ENCODE results near the gene FANCM. TPM values are rescaled to one million over a fixed set of nuclear protein-coding genes. Genes with fewer than 3 reads are reported as not detected.

The FANCM gene
- total RNA-seq, 4 donors from 2014 or later: 2.6 to 7.1 (median 3.2) TPM

- intact Hi-C loops (cut with DNase I): no loop called here
- Histone ChIP-seq H3K9me3 (no peaks in the 10 kb centered on the region), H3K27ac (replicated peaks in 1 of 4) (no peak overlapping the region), H3K4me3 (no peak overlapping the region), H3K36me3 (peaks cover 37 to 92% (median 76%) of the 10 kb centered on the region in 4 donors), H3K4me1 (no peaks in the 10 kb centered on the region), H3K27me3 (no peaks in the 10 kb centered on the region)
- no peak for DNase-seq (ENCODE audit: extremely low spot score)
- TF ChIP-seq EP300 (IDR thresholded peaks at IDR 0.05) (no peak), POLR2A (IDR thresholded peaks at IDR 0.05; ENCODE audit: low read depth) (no peak), POLR2AphosphoS5 (IDR thresholded peaks at IDR 0.05) (no peak), CTCF (IDR thresholded peaks at IDR 0.05) (no peak)
- WGBS: 84% methylated on average over 6 of the region's 6 CpGs
Measured at GRCh38 chr14:45112896-45113781, 22.6 kb upstream of the FANCM start.

- TF ChIP-seq POLR2AphosphoS5 (IDR thresholded peaks at IDR 0.05): no peak
- no peak for TF ChIP-seq EP300 (IDR thresholded peaks at IDR 0.05)
- TF ChIP-seq CTCF (IDR thresholded peaks at IDR 0.05): no peak
- TF ChIP-seq POLR2A (IDR thresholded peaks at IDR 0.05; ENCODE audit: low read depth): no peak
- no peaks in the 10 kb centered on the region for H3K4me1 ChIP-seq
- no peaks in the 10 kb centered on the region for H3K9me3 ChIP-seq
- no peak for DNase-seq (ENCODE audit: extremely low spot score)
- H3K36me3 ChIP-seq: peaks cover 45 to 92% (median 80%) of the 10 kb centered on the region in 4 donors
- no peaks in the 10 kb centered on the region for H3K27me3 ChIP-seq
- H3K27ac ChIP-seq (replicated peaks in 1 of 4): no peak overlapping the region
- 78% methylated on average over 3 of the region's 3 CpGs for WGBS
- no peak overlapping the region for H3K4me3 ChIP-seq
- intact Hi-C loops (cut with DNase I): no loop called here
Measured at GRCh38 chr14:45114327-45114726, 21.4 kb upstream of the FANCM start.

- no peaks in the 10 kb centered on the region for H3K27me3 ChIP-seq
- no peaks in the 10 kb centered on the region for H3K9me3 ChIP-seq
- WGBS: 79% methylated on average over 6 of the region's 6 CpGs
- H3K27ac ChIP-seq (replicated peaks in 1 of 4): no peak overlapping the region
- H3K4me3 ChIP-seq: no peak overlapping the region
- intact Hi-C loops (cut with DNase I): no loop called here
- peaks cover 66 to 100% (median 84%) of the 10 kb centered on the region in 4 donors for H3K36me3 ChIP-seq
- no peak for DNase-seq (ENCODE audit: extremely low spot score)
- H3K4me1 ChIP-seq: no peaks in the 10 kb centered on the region
- no peak for TF ChIP-seq CTCF (IDR thresholded peaks at IDR 0.05)
- no peak for TF ChIP-seq POLR2AphosphoS5 (IDR thresholded peaks at IDR 0.05)
- no peak for TF ChIP-seq EP300 (IDR thresholded peaks at IDR 0.05)
- no peak for TF ChIP-seq POLR2A (IDR thresholded peaks at IDR 0.05; ENCODE audit: low read depth)
Measured at GRCh38 chr14:45118594-45118993, 17.1 kb upstream of the FANCM start.

GRCh38 chr14:45120096-45120495 lies 15.6 kb upstream of the FANCM start:
- no peaks in the 10 kb centered on the region for H3K4me1 ChIP-seq
- no peak overlapping the region for H3K27ac ChIP-seq (replicated peaks in 1 of 4)
- DNase-seq (ENCODE audit: extremely low spot score): no peak
- WGBS: 89% methylated on average over 1 of the region's 1 CpG
- no peaks in the 10 kb centered on the region for H3K9me3 ChIP-seq
- no peaks in the 10 kb centered on the region for H3K27me3 ChIP-seq
- no peak overlapping the region for H3K4me3 ChIP-seq
- TF ChIP-seq POLR2A (IDR thresholded peaks at IDR 0.05; ENCODE audit: low read depth) (no peak), CTCF (IDR thresholded peaks at IDR 0.05) (no peak), EP300 (IDR thresholded peaks at IDR 0.05) (no peak), POLR2AphosphoS5 (IDR thresholded peaks at IDR 0.05) (no peak)
- peaks cover 60 to 100% (median 88%) of the 10 kb centered on the region in 4 donors for H3K36me3 ChIP-seq
- intact Hi-C loops (cut with DNase I): no loop called here
